HL-60 (cell line): ENCODE measurements around the gene ZSCAN25.
"Not testable (repeated sequence)": the region's sequence is repeated elsewhere in the genome, so short reads cannot be mapped to it uniquely, and the experiment has no call there.

ENCODE experiments used
- DNase-seq, 2 experiments: peaks; one replicate each; pipeline ENCODE4 v3.0.0-alpha.2; 2010 to 2020; ENCODE audit warnings: low read depth in 1 of 2, low spot score in 1 of 2
- H3K27ac ChIP-seq: fragments of 250-450 bp; sonication (Bioruptor Pico); replicated peaks from 2 replicates; pipeline ENCODE4 v1.5.1; 2020; ENCODE audit warnings: mild to moderate bottlenecking, moderate library complexity
- H3K27me3 ChIP-seq: fragments of 250-450 bp; sonication (Bioruptor Pico); 2 replicates; pipeline ENCODE4 v1.5.1; 2021; ENCODE audit warnings: mild to moderate bottlenecking, moderate library complexity; ENCODE audit not compliant: insufficient read depth, poor library complexity, severe bottlenecking
- H3K4me3 ChIP-seq: replicated peaks from 2 replicates; pipeline ENCODE4 v1.5.1; 2011; ENCODE audit warnings: mild to moderate bottlenecking, control low read depth, low read length; ENCODE audit not compliant: insufficient read depth
- CTCF ChIP-seq: IDR thresholded peaks from one replicate; pipeline ENCODE4 v1.5.1; 2011; ENCODE audit warnings: low read length, control low read depth, inconsistent platforms; ENCODE audit not compliant: insufficient read depth
- GABPA ChIP-seq: IDR thresholded peaks from 2 replicates; pipeline ENCODE4 v1.6.1; 2012; ENCODE audit warnings: low read depth
- POLR2AphosphoS5 ChIP-seq: IDR thresholded peaks from 2 replicates; pipeline ENCODE4 v1.6.1; 2012; ENCODE audit warnings: low read depth
- REST ChIP-seq: IDR thresholded peaks from 2 replicates; pipeline ENCODE4 v1.6.1; 2012; ENCODE audit warnings: low read depth; ENCODE audit not compliant: insufficient replicate concordance
- SPI1 ChIP-seq: IDR thresholded peaks from 2 replicates; pipeline ENCODE4 v1.6.1; 2012; ENCODE audit warnings: low read depth, mild to moderate bottlenecking, borderline replicate concordance

ZSCAN25 gene

GRCh38 chr7:99629643-99630042, 12.9 kb downstream of the ZSCAN25 start:
- H3K27ac ChIP-seq = no peak overlapping the region
- no peak overlapping the region for H3K4me3 ChIP-seq
- TF ChIP-seq CTCF = no peak
- TF ChIP-seq REST = no peak
- TF ChIP-seq GABPA = no peak
- no peak for TF ChIP-seq POLR2AphosphoS5
- TF ChIP-seq SPI1 = no peak
- H3K27me3 ChIP-seq = no peaks in the 10 kb centered on the region
- DNase-seq = no peak

GRCh38 chr7:99631295-99632109, 14.8 kb downstream of the ZSCAN25 start:
- DNase-seq = no peak
- H3K4me3 ChIP-seq = no peak overlapping the region
- TF ChIP-seq POLR2AphosphoS5 = no peak
- TF ChIP-seq CTCF = no peak
- no peak for TF ChIP-seq SPI1
- no peak for TF ChIP-seq GABPA
- no peak for TF ChIP-seq REST
- H3K27ac ChIP-seq = no peak overlapping the region
- H3K27me3 ChIP-seq = no peaks in the 10 kb centered on the region

GRCh38 chr7:99637414-99637813, 20.7 kb downstream of the ZSCAN25 start:
- H3K27me3 ChIP-seq, DNase-seq, H3K4me3 ChIP-seq: not testable (repeated sequence)
- peak overlapping the region; percentile 61 for H3K27ac ChIP-seq

- no peak overlapping the region for H3K27ac ChIP-seq
- TF ChIP-seq POLR2AphosphoS5 (no peak), GABPA (no peak), CTCF (no peak), REST (no peak), SPI1 (no peak)
- H3K4me3 ChIP-seq = no peak overlapping the region
- H3K27me3 ChIP-seq = no peaks in the 10 kb centered on the region
- no peak for DNase-seq
These were observed 22.0 kb downstream of the ZSCAN25 start for GRCh38 chr7:99638731-99639130.
